ENCODE data around the gene RBFOX2. TPM values are rescaled to one million over a fixed set of nuclear protein-coding genes. Genes with fewer than 3 reads are reported as not detected.
A peak's percentile ranks its signal among the peaks of the same experiment; 100 is the strongest.

Gene RBFOX2
- polyA plus RNA-seq, 1 experiment, result 222 TPM

DNA sequence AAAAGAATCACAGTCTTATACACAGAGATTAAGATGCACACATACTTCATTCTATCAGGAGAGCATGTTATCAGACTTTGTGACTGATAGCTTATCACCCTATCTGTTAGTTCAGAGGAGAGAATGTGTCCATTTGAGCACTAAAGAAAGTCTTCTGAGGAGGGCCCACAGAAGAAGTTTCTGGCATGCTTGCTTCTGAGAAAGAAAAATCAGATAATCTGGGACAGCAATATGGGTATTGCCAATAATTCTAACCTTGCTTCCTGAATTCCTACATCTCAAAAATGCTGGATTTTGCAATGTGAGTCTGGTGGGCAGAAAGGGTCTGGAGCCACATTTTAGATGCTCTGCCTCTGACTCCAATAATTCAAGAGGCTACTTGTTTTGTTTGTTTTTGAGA, 128.9 kb downstream of the RBFOX2 start:
- no peak for DNase-seq (ENCODE audit: low read depth)
- H3K36me3 ChIP-seq (ENCODE audit: control insufficient read depth, insufficient read depth, low read length), result no peaks in the 10 kb centered on the region
- ChIA-PET POLR2A (no interaction called here), CTCF (interaction anchor here (1.8 to 2.2 kb wide), 2 partner anchors 11 to 18 kb away, joined by 5 to 7 read pairs; no protein-coding TSS in a partner anchor)
- TF ChIP-seq, protein P1, sequence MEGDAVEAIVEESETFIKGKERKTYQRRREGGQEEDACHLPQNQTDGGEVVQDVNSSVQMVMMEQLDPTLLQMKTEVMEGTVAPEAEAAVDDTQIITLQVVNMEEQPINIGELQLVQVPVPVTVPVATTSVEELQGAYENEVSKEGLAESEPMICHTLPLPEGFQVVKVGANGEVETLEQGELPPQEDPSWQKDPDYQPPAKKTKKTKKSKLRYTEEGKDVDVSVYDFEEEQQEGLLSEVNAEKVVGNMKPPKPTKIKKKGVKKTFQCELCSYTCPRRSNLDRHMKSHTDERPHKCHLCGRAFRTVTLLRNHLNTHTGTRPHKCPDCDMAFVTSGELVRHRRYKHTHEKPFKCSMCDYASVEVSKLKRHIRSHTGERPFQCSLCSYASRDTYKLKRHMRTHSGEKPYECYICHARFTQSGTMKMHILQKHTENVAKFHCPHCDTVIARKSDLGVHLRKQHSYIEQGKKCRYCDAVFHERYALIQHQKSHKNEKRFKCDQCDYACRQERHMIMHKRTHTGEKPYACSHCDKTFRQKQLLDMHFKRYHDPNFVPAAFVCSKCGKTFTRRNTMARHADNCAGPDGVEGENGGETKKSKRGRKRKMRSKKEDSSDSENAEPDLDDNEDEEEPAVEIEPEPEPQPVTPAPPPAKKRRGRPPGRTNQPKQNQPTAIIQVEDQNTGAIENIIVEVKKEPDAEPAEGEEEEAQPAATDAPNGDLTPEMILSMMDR (IDR thresholded peaks at IDR 0.05; ENCODE audit: insufficient read depth, low read depth, low read length), result no peak
- no peak overlapping the region for H3K4me3 ChIP-seq (ENCODE audit: low read depth, low read length)
- H3K27me3 ChIP-seq (ENCODE audit: control insufficient read depth, insufficient read depth, low read length), result no peaks in the 10 kb centered on the region

DNA sequence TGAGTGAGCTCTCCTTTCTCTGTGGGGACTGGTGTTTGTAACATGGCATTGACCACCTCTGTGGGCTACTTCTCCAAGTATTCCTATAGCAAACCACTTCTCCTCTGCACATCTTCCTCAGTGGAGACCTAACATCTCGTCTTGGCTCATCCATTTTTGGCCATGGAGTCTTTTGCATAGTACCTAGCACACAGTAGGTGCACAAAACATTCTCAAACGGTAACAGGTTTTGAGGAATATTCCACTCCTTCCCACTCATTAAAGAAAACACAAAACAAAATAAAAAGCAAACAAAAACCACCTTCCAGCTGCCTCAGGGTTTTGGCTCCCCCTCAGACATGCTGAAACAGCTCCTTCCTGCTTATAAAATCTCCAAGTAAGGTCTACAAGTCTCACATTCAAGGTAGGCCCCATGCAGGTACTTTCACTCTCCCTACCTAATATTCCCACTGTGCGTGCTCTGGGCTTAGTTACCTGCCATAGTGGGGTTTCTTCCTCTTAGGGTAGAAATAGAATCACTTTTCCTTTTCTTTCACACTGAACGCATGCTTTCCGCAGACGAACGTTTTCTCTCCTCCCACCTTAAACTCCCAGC, 132.4 kb downstream of the RBFOX2 start:
- ChIA-PET POLR2A (no interaction called here), CTCF (interaction anchor here (1.3 to 1.6 kb wide), 2 partner anchors 8 to 269 kb away, joined by 4 read pairs; no protein-coding TSS in a partner anchor)
- no peaks in the 10 kb centered on the region for H3K36me3 ChIP-seq (ENCODE audit: control insufficient read depth, insufficient read depth, low read length)
- TF ChIP-seq, protein P1 (IDR thresholded peaks at IDR 0.05; ENCODE audit: insufficient read depth, low read depth, low read length), result no peak
- no peaks in the 10 kb centered on the region for H3K27me3 ChIP-seq (ENCODE audit: control insufficient read depth, insufficient read depth, low read length)
- no peak for DNase-seq (ENCODE audit: low read depth)
- H3K4me3 ChIP-seq (ENCODE audit: low read depth, low read length), result no peak overlapping the region

DNA sequence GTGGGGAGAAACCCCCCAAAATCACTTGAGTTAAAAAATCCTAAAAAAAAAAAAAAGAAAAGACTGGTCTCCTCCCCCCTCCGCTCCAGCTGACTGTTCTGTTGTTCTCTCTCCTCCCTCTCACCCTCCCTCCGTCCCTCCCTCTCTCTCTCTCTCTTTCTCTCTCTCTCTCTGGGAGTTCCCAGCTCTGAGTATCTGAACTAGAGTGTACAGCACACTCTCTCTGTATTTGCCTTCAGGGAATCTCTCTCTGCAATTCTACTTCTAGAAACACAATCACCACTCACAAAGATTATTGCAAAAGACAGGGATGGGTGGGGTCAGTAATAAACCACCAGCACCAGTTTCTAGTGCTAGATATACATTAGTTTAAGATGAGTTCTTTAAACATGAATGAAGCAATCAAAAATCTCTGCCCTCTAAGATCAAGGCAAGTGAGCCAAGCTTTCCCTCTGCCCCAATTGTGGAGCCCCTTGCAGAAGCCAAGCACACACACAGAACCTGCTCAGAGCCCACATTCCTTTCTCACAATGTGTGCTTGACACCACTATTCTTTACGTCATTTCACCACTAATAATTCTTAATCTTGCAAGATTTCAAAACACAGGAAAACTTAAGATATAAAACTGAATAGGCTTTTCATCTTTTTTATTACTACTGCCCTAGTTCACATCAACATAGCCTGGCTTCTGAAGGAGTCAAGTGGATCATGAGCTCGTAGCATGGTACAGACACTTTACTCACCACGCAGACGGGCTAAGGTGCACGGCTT, 133.5 kb downstream of the RBFOX2 start:
- DNase-seq (ENCODE audit: low read depth), result peak; percentile 60
- H3K36me3 ChIP-seq (ENCODE audit: control insufficient read depth, insufficient read depth, low read length), result no peaks in the 10 kb centered on the region
- H3K4me3 ChIP-seq (ENCODE audit: low read depth, low read length), result peak overlapping the region; percentile 14; the same call in 1 of the 2 replicates
- POLR2A ChIA-PET, result no interaction called here
- CTCF ChIA-PET, result interaction anchor here (1.3 to 2.1 kb wide), 3 partner anchors 10 to 268 kb away, joined by 4 to 5 read pairs (median 4); no protein-coding TSS in a partner anchor
- TF ChIP-seq, protein P1 (IDR thresholded peaks at IDR 0.05; ENCODE audit: insufficient read depth, low read depth, low read length), result no peak
- H3K27me3 ChIP-seq (ENCODE audit: control insufficient read depth, insufficient read depth, low read length), result no peaks in the 10 kb centered on the region

DNA sequence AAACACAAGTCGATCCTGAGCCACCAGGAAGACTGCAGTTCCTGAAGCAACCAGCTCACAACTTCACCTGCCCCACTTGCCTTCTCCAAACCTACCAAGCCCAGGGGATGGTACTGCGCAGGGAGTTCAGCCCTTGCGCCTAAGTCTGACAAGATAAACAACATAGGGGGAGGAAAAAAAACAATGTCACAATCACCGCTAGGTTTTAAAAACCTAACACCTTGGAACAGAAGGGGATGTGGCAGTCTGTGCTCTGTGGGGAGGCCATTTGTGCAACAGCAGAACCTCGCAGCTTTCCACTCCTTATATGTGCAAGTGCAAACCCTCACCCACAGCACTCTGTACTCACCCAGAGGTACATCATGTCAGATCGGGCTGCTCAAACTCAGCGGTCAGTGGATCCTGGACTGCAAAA, 134.2 kb downstream of the RBFOX2 start:
- no peaks in the 10 kb centered on the region for H3K36me3 ChIP-seq (ENCODE audit: control insufficient read depth, insufficient read depth, low read length)
- peak overlapping the region; percentile 14; the same call in 1 of the 2 replicates for H3K4me3 ChIP-seq (ENCODE audit: low read depth, low read length)
- CTCF ChIA-PET, result interaction anchor here (1.1 to 2.1 kb wide), 3 partner anchors 54 to 263 kb away, joined by 3 to 5 read pairs (median 3); no protein-coding TSS in a partner anchor
- DNase-seq (ENCODE audit: low read depth), result no peak
- H3K27me3 ChIP-seq (ENCODE audit: control insufficient read depth, insufficient read depth, low read length), result no peaks in the 10 kb centered on the region
- TF ChIP-seq, protein P1 (IDR thresholded peaks at IDR 0.05; ENCODE audit: insufficient read depth, low read depth, low read length), result no peak
- POLR2A ChIA-PET, result no interaction called here

DNA sequence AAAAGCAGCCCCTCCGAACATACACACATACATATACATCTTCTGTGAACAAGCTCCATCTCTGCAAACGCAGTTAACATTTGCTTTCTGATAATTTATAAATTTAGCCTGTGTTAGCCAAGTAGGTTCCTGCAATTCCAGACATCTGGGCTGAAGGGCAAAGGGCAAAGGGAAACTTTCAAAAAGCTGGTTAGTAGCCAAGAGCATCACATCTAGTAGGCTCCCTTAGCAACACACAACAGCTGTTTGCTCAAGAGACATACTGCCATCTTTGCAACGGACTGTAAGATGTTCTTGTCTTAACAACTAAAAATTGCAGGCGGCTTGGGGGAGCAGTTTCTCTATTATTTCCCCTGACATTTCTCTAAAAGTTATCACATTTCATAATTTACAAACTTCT, 134.9 kb downstream of the RBFOX2 start:
- TF ChIP-seq, protein P1 (IDR thresholded peaks at IDR 0.05; ENCODE audit: insufficient read depth, low read depth, low read length), result no peak
- no peaks in the 10 kb centered on the region for H3K27me3 ChIP-seq (ENCODE audit: control insufficient read depth, insufficient read depth, low read length)
- H3K36me3 ChIP-seq (ENCODE audit: control insufficient read depth, insufficient read depth, low read length), result no peaks in the 10 kb centered on the region
- CTCF ChIA-PET, result interaction anchor here (0.7 to 2.1 kb wide), 5 partner anchors 22 to 262 kb away, joined by 3 to 5 read pairs (median 3); no protein-coding TSS in a partner anchor
- no peak for DNase-seq (ENCODE audit: low read depth)
- POLR2A ChIA-PET, result no interaction called here
- H3K4me3 ChIP-seq (ENCODE audit: low read depth, low read length), result no peak overlapping the region
